Neural progenitor cell (in vitro differentiated cells): ENCODE results near the gene IPCEF1. TPM values are rescaled to one million over a fixed set of nuclear protein-coding genes. Genes with fewer than 3 reads are reported as not detected.

Experiments used
- DNase-seq: peaks from one replicate; pipeline ENCODE4 v3.0.0-alpha.2; 2016; ENCODE audit warnings: low spot score
- H2AFZ ChIP-seq: fragments of 200-600 bp; sonication (generic); replicated peaks from 2 replicates; pipeline ENCODE4 v1.6.1; 2016; ENCODE audit warnings: antibody characterized with exemption
- H3F3A ChIP-seq: fragments of 200-600 bp; sonication (generic); 2 replicates; pipeline ENCODE4 v1.6.1; 2016; ENCODE audit warnings: antibody characterized with exemption, low read depth
- H3K27ac ChIP-seq: fragments of 200-600 bp; sonication (generic); 2 replicates; pipeline ENCODE4 v1.5.1; 2016; ENCODE audit warnings: mild to moderate bottlenecking
- H3K27me3 ChIP-seq: fragments of 200-600 bp; sonication (generic); 2 replicates; pipeline ENCODE4 v1.6.1; 2016; ENCODE audit warnings: mild to moderate bottlenecking, moderate library complexity
- H3K36me3 ChIP-seq: fragments of 200-600 bp; sonication (generic); 2 replicates; pipeline ENCODE4 v1.5.1; 2016
- H3K4me1 ChIP-seq: fragments of 200-600 bp; sonication (generic); 2 replicates; pipeline ENCODE4 v1.6.1; 2016; ENCODE audit warnings: mixed run types
- H3K4me2 ChIP-seq: fragments of 200-600 bp; sonication (generic); 2 replicates; pipeline ENCODE4 v1.6.1; 2016
- H3K4me3 ChIP-seq: fragments of 200-600 bp; sonication (generic); 2 replicates; pipeline ENCODE4 v1.5.1; 2016
- H3K79me2 ChIP-seq: fragments of 200-600 bp; sonication (generic); 2 replicates; pipeline ENCODE4 v1.6.1; 2016; ENCODE audit warnings: low read depth
- H3K9ac ChIP-seq: fragments of 200-600 bp; sonication (generic); 2 replicates; pipeline ENCODE4 v1.6.1; 2016
- H3K9me3 ChIP-seq: fragments of 200-600 bp; sonication (generic); 2 replicates; pipeline ENCODE4 v1.5.1; 2016; ENCODE audit warnings: low read depth
- H4K20me1 ChIP-seq: fragments of 200-600 bp; sonication (generic); 2 replicates; pipeline ENCODE4 v1.6.1; 2016; ENCODE audit warnings: low read depth
- H3K27ac Mint-ChIP-seq: 3 replicates; pipeline ENCODE4 v1.8.0; 2021; ENCODE audit warnings: mixed read lengths
- H3K27me3 Mint-ChIP-seq: 2 replicates; pipeline ENCODE4 v1.8.0; 2022; ENCODE audit warnings: low read depth, mild to moderate bottlenecking, inconsistent platforms, moderate library complexity, mixed read lengths; ENCODE audit not compliant: insufficient read depth
- H3K36me3 Mint-ChIP-seq: 3 replicates; pipeline ENCODE4 v1.8.0; 2021; ENCODE audit warnings: mixed read lengths
- H3K4me1 Mint-ChIP-seq: 3 replicates; pipeline ENCODE4 v1.8.0; 2021; ENCODE audit warnings: mixed read lengths
- H3K4me3 Mint-ChIP-seq: 3 replicates; pipeline ENCODE4 v1.8.0; 2021; ENCODE audit warnings: mild to moderate bottlenecking, moderate library complexity, mixed read lengths
- H3K9me3 Mint-ChIP-seq: 3 replicates; pipeline ENCODE4 v1.8.0; 2020; ENCODE audit warnings: mixed read lengths
- CTCF ChIP-seq: fragments of 200-600 bp; sonication (generic); IDR thresholded peaks from 2 replicates; pipeline ENCODE4 v1.5.1; 2017; ENCODE audit warnings: antibody characterized with exemption, mild to moderate bottlenecking
- EZH2 ChIP-seq: fragments of 200-600 bp; sonication (generic); IDR thresholded peaks from 2 replicates; pipeline ENCODE4 v1.6.1; 2017; ENCODE audit warnings: antibody characterized with exemption, mild to moderate bottlenecking, moderate library complexity
- EZH2phosphoT487 ChIP-seq: fragments of 200-600 bp; sonication (generic); IDR thresholded peaks from 2 replicates; pipeline ENCODE4 v1.6.1; 2017; ENCODE audit warnings: antibody characterized with exemption
- total RNA-seq: library from RNA; depleted of rRNA; stranded (reverse); fragments of >200 nt; gene quantifications from 2 replicates; pipeline ENCODE4 v1.2.3, GENCODE V29; 2015; ENCODE audit warnings: low replicate concordance

IPCEF1 gene
- total RNA-seq, 1 donor from 2014 or later: 0.13 TPM

GRCh38 chr6:154251116-154251515 is 105.5 kb downstream of the IPCEF1 start:
- Histone ChIP-seq H4K20me1 (no peaks in the 10 kb centered on the region), H3K9me3 (no peaks in the 10 kb centered on the region), H3K4me2 (no peak overlapping the region), H3K4me1 (peaks cover 24% of the 10 kb centered on the region), H3K9ac (no peak overlapping the region), H3K27ac (no peak overlapping the region), H3F3A (peaks cover 4% of the 10 kb centered on the region), H3K79me2 (no peaks in the 10 kb centered on the region), H2AFZ (no peak overlapping the region), H3K27me3 (no peaks in the 10 kb centered on the region), H3K4me3 (no peak overlapping the region), H3K36me3 (no peaks in the 10 kb centered on the region)
- peaks cover 12% of the 10 kb centered on the region for H3K4me1 Mint-ChIP-seq
- H3K4me3 Mint-ChIP-seq: no peak overlapping the region
- H3K27ac Mint-ChIP-seq: no peak overlapping the region
- H3K36me3 Mint-ChIP-seq: no peaks in the 10 kb centered on the region
- no peak for DNase-seq
- TF ChIP-seq CTCF (no peak), EZH2phosphoT487 (no peak), EZH2 (no peak)
- peaks cover 9% of the 10 kb centered on the region for H3K9me3 Mint-ChIP-seq
- H3K27me3 Mint-ChIP-seq: no peaks in the 10 kb centered on the region

- Histone ChIP-seq H3K9ac (no peak overlapping the region), H3K4me2 (no peak overlapping the region), H3K36me3 (no peaks in the 10 kb centered on the region), H3K9me3 (no peaks in the 10 kb centered on the region), H4K20me1 (no peaks in the 10 kb centered on the region), H3K4me3 (no peak overlapping the region), H3K79me2 (no peaks in the 10 kb centered on the region), H3K4me1 (peaks cover 37% of the 10 kb centered on the region), H3F3A (peaks cover 9% of the 10 kb centered on the region), H3K27me3 (no peaks in the 10 kb centered on the region), H2AFZ (peak overlapping the region; percentile 26), H3K27ac (no peak overlapping the region)
- Mint-ChIP-seq H3K36me3 (no peaks in the 10 kb centered on the region), H3K27me3 (no peaks in the 10 kb centered on the region), H3K4me3 (no peak overlapping the region), H3K27ac (no peak overlapping the region), H3K9me3 (peaks cover 3% of the 10 kb centered on the region), H3K4me1 (peaks cover 12% of the 10 kb centered on the region)
- no peak for DNase-seq
- TF ChIP-seq CTCF (no peak), EZH2 (no peak), EZH2phosphoT487 (no peak)
Observed at GRCh38 chr6:154249499-154250298, 106.9 kb downstream of the IPCEF1 start.

GRCh38 chr6:154247119-154247861 is 109.3 kb downstream of the IPCEF1 start:
- Mint-ChIP-seq H3K36me3 (no peaks in the 10 kb centered on the region), H3K27me3 (peaks cover 2% of the 10 kb centered on the region), H3K4me3 (peak overlapping the region; percentile 69), H3K4me1 (peaks cover 14% of the 10 kb centered on the region), H3K9me3 (no peaks in the 10 kb centered on the region), H3K27ac (no peak overlapping the region)
- H3F3A ChIP-seq: peaks cover 12% of the 10 kb centered on the region
- H3K79me2 ChIP-seq: no peaks in the 10 kb centered on the region
- H3K36me3 ChIP-seq: no peaks in the 10 kb centered on the region
- H3K27me3 ChIP-seq: no peaks in the 10 kb centered on the region
- peaks cover 42% of the 10 kb centered on the region for H3K4me1 ChIP-seq
- H3K27ac ChIP-seq: peak overlapping the region; percentile 39
- no peaks in the 10 kb centered on the region for H4K20me1 ChIP-seq
- H3K4me2 ChIP-seq: peak overlapping the region; percentile 65
- peak overlapping the region; percentile 75 for H2AFZ ChIP-seq
- TF ChIP-seq CTCF: no peak
- no peak for TF ChIP-seq EZH2phosphoT487
- no peak for TF ChIP-seq EZH2
- no peak overlapping the region for H3K9ac ChIP-seq
- peak overlapping the region; percentile 25 for H3K4me3 ChIP-seq
- peak; percentile 44 for DNase-seq
- H3K9me3 ChIP-seq: no peaks in the 10 kb centered on the region
